Astrocyte (in vitro differentiated cells and primary cell): Measurements from ENCODE around the gene NUMB.

Source experiments
- EZH2 ChIP-seq: IDR thresholded peaks from 2 replicates; pipeline ENCODE4 v1.6.1; 2012; ENCODE audit warnings: mild to moderate bottlenecking, low read length, inconsistent platforms; ENCODE audit not compliant: insufficient read depth
- TF ChIP-seq, protein P1 (sequence below): IDR thresholded peaks from 2 replicates; pipeline ENCODE4 v1.5.1; 2011; ENCODE audit warnings: low read depth, mild to moderate bottlenecking, inconsistent platforms, low read length, moderate library complexity; ENCODE audit not compliant: insufficient read depth

DNA sequence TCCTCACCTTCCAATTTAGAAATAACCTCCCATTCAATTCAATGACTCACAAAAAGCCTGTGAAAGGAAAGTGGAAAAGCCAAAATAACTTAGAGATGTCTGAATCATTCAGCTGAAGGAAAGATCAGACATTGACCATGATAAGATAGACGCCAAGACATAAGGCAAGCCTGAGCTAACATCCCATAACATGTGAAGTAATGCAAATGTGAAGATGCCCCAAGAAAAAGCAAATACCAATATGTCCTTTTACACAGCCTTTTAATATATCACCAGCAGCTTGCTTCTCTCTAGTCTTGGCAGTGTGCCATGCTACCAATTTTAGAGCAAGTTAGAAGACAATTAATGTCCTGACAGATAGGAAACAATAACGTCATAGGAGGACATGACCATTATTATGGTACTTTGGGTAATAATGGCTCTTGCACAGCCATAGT, 2.4 kb upstream of the NUMB start:
- TF ChIP-seq, protein P1, sequence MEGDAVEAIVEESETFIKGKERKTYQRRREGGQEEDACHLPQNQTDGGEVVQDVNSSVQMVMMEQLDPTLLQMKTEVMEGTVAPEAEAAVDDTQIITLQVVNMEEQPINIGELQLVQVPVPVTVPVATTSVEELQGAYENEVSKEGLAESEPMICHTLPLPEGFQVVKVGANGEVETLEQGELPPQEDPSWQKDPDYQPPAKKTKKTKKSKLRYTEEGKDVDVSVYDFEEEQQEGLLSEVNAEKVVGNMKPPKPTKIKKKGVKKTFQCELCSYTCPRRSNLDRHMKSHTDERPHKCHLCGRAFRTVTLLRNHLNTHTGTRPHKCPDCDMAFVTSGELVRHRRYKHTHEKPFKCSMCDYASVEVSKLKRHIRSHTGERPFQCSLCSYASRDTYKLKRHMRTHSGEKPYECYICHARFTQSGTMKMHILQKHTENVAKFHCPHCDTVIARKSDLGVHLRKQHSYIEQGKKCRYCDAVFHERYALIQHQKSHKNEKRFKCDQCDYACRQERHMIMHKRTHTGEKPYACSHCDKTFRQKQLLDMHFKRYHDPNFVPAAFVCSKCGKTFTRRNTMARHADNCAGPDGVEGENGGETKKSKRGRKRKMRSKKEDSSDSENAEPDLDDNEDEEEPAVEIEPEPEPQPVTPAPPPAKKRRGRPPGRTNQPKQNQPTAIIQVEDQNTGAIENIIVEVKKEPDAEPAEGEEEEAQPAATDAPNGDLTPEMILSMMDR = no peak
- TF ChIP-seq EZH2 = no peak
